ENCODE data around the gene NCOR2.

Gene NCOR2

GRCh38 chr12:124519746-124520145, 47.7 kb downstream of the NCOR2 start:
- H3K27ac ChIP-seq = no peak overlapping the region
- no peaks in the 10 kb centered on the region for H3K36me3 ChIP-seq
- H3K4me3 ChIP-seq (ENCODE audit: low read depth in 1 of 2, low read length in 1 of 2) = no peak overlapping the region
- no peak for TF ChIP-seq CTCF (IDR thresholded peaks at IDR 0.05)
- H3K9me3 ChIP-seq = no peaks in the 10 kb centered on the region
- peaks cover 47% of the 10 kb centered on the region for H3K27me3 ChIP-seq
- no peaks in the 10 kb centered on the region for H3K4me1 ChIP-seq (ENCODE audit: control insufficient read depth in 1 of 2, insufficient read depth in 1 of 2, low read depth in 1 of 2, low read length in 1 of 2)

- TF ChIP-seq CTCF (IDR thresholded peaks at IDR 0.05) = no peak
- no peak overlapping the region for H3K4me3 ChIP-seq (ENCODE audit: low read depth in 1 of 2, low read length in 1 of 2)
- no peak overlapping the region for H3K27ac ChIP-seq
- no peaks in the 10 kb centered on the region for H3K36me3 ChIP-seq
- H3K4me1 ChIP-seq (ENCODE audit: control insufficient read depth in 1 of 2, insufficient read depth in 1 of 2, low read depth in 1 of 2, low read length in 1 of 2) = no peaks in the 10 kb centered on the region
- H3K27me3 ChIP-seq = peaks cover 47% of the 10 kb centered on the region
- H3K9me3 ChIP-seq = no peaks in the 10 kb centered on the region
Observed at GRCh38 chr12:124518051-124518932, 49.1 kb downstream of the NCOR2 start.

All from neutrophil (primary cell).